NCI-H187 treated with DMSO at 0.1 percent for 48 hours (cell line): Measurements from ENCODE around the gene SRRM3.
"Not testable (repeated sequence)": the region's sequence is repeated elsewhere in the genome, so short reads cannot be mapped to it uniquely, and the experiment has no call there.

Experiments used
- DNase-seq: peaks from one replicate; lab custom pipeline; 2025; lab: John Stamatoyannopoulos, UW

The SRRM3 gene

DNA sequence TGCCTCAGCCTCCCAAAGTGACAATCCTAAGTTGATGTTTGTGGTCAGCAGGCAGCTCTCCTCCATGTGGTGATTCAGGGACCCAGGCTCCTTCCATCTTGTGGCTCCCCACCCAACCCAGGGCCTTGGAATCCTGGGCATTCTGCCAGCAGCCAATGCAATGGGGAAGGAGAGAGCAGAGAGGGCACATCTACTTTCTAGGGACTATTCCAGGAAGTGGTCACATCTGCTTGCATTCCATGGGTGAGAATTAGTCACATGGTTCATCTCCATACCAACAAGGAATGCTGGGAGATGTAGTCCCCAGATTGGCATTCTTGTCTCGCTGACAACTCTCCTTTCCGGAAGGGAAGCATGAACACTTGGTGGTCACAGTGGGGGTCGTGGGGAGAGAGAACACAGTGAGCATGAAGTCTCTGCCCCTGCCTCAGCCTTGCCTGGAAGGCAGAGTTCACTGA lies 9.9 kb upstream of the SRRM3 start:
- DNase-seq = no peak

DNA sequence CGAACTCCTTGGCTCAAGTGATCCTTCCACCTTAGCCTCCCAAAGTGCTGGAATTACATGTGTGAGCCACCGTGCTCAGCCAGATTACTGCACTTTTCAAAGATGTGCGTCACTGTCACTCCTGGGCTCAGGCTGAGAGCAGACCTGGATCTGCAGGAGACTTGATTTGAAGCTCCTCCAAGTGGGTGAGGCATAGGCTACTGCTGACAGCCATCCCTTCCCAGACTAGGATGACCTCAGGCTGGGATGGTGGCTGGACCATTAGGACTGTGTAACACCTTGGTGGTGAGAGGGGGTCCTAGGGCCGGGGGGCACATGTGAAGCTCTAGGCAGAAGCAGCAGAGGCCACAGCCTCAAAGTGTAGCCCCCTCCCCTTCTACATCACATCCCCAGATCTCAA lies 8.2 kb upstream of the SRRM3 start:
- DNase-seq = no peak

DNA sequence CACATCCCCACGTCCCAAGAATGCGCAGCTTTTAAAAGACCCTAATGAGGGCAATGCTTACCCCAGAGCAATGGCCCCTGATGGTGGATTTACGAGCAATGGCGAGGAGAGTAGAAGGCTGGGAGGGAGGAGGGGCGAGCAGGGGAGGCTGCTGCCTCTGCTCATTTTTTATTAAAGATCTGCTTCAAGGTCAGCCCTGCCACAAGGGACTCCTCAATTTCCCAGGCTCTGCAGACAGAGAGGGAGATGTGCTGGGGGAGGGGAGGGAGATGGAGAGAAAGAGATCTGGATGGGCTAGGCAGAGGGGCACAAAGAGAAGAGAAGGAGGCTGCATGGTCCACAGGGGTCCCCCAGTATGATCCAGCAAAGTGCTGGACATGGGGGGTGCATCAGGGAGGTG lies 7.8 kb upstream of the SRRM3 start:
- DNase-seq = no peak

DNA sequence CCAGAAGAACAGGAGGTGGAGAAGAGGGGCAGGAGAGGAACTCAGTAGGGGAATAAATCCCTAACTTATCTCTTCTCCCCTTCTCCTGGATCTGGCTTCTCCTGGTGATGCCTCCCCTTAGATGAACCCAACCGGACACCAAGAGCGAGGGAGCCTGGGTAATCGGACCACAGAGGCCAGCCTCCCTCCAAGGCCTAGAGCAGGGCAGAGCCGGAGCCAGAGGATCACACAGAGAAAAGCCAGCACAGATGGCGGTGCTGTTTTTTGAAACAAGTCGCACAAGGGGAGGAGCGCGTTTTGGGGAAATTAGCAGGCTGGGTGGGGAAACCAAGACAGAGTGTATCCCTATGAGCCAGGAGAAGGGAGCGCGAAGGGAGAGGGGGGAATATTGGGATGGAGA lies 4.9 kb upstream of the SRRM3 start:
- DNase-seq = no peak

DNA sequence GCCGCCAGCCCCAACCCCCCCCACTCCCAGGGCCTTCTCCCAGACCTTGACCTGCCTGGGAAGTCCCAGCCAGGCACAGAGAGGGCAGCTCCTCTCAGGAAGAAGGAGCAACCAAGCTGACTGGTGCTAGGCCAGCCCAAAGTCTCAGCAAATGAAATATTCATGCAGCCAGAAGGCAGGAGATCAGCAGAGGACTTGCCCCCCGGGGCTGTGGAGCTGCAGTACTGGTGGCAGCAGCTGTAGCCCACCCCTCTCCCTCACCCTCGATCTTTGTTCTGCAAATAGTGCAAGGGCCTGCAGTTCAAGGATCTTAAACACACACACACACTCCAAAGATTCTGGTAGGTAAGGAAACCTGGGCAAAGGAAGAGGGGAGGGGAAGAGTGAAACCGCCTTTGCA lies 3.5 kb upstream of the SRRM3 start:
- DNase-seq = no peak

DNA sequence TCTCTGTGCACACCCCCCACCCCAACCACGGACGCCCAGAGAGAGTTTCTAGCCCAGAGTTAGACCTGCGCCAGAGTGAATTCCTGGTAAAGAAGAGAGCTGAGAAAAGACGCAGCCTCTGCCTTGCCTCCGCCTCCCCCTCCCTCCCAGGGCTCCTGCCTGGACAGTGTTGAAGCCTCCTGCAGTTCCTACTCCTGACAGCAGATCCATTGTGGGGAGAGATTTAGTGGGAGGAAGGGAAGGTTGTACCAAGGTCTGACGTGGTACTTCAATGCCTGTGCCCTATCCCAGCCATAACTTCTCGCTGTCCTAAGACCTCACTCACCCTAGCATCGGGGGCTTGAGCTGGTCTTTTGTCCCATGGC lies 952 bp downstream of the SRRM3 start:
- no peak for DNase-seq

DNA sequence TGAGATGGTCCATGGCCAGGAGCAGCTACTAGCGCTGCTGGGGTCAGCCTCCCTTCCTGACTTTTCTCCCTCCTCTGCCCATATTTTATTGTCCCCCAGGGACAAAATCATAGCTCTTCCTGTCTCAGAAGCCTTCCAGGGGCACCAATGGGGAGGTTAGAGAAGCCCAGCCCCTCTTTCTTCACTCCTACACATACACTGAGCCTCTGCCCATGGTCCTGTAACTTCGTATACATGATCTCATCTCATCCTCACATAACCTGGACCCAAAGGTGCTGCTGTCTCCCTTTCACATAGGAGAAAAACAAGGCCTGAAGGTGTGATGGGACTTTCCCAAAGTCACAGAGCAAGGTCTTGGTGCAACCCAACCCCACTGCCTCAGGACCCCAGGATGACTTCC lies 2.5 kb downstream of the SRRM3 start:
- no peak for DNase-seq

DNA sequence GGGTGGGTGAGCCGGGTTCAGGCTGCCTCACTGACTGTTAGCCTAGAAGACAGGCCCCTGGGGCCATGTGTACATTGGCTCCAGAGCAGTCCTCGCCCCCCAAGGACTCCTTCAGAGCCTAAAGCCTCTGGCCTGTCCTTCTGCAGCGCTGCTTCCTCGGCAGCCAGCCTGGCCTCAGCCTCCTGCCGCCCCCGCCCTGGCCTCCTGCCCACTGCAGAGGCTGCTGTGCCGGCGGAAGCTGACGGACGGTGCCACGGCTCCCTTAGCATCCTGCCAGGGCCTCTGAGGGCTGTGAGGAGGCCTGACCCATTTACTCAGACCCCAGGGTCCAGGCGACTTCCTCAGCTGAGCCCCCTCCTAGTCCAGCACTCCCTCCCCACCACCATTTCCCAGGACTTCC lies 4.9 kb downstream of the SRRM3 start:
- DNase-seq = no peak

DNA sequence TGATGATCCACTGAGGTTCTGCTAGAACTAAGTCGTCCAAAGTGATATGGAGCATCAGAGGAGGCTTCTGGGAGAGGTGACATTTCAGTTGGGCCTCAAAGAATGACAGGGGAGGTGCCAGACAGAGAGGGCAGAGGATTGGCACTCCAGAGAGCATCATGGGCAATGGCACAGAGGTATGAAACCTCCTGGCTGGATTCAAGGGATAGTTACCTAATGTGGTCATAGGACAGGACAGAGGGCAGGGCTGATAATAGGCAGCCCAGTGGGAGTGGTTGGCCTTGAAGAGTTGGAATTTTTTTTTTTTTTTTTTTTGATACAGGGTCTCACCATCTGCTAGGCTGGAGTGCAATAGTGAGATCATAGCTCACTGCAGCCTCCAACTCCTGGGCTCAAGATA lies 7.6 kb downstream of the SRRM3 start:
- no peak for DNase-seq

DNA sequence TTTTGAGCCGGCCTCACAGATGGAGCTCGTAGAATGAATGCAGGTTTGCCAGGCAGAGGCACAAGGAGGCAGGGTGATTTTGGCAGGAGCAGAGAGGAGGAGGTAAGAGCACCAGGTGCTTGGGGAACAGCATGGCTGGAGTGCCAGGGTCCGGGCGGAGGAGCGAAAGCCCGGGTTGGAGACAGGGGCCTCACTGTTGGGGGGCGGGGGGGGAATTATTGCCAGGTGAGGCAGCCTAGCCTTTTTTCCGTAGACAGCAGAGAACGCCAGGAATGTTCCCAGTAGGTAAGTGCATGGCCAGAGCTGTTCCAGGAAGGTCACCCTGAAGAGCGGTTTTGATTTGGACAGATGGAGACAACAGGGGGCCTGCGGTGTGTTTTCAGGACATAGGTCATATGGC lies 9.5 kb downstream of the SRRM3 start:
- DNase-seq = no peak

DNA sequence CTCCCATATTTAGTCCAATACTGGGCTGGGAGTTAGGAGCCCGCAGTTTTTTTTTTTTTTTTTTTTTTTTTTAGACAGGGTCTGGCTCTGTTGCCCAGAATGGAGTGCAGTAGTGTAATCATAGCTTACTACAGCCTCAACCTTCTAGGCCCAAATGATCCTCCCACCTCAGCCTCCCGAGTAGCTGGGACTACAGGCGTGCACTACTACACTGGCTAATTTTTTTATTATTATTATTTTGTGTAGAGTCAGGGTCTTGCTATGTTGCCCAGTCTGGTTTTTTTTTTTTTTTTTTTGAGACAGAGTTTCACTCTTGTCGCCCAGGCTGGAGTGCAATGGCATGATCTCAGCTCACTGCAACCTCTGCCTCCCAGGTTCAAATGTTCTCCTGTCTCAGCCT lies 13.7 kb downstream of the SRRM3 start:
- not testable (repeated sequence) for DNase-seq

DNA sequence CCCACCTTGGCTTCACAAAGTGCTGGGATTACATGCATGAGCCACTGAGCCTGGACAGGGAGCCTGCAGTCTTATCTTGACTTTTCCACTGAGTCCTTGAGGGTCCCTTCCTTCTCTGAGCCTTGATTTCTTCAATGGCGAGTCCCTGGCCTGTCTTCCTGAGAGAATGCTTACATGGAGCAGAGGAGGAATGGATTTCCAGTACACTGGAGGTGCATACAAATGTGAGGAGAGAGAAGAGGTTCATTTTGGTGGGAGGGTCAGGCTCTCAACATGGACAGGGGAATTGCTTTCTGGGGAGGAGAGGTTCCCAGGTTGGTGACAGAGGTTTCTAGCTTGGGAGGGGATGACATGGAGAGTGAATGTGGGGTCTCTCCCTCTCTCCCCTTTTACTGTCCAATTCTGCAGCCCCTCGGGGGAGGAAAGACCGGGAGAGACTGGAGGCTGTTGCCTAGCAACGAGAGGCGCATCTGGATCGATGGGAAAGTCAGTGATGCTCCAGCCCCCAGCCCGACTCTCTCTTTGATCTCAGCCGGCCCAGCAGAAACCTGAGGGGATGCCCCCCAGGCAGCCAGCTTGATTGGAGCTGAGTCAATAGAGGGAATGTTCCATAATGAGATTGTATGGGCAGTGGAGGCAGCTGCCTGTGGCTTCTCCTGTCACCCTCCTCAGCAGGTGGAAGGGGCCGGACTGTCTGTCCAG lies 14.8 kb downstream of the SRRM3 start:
- DNase-seq = no peak

DNA sequence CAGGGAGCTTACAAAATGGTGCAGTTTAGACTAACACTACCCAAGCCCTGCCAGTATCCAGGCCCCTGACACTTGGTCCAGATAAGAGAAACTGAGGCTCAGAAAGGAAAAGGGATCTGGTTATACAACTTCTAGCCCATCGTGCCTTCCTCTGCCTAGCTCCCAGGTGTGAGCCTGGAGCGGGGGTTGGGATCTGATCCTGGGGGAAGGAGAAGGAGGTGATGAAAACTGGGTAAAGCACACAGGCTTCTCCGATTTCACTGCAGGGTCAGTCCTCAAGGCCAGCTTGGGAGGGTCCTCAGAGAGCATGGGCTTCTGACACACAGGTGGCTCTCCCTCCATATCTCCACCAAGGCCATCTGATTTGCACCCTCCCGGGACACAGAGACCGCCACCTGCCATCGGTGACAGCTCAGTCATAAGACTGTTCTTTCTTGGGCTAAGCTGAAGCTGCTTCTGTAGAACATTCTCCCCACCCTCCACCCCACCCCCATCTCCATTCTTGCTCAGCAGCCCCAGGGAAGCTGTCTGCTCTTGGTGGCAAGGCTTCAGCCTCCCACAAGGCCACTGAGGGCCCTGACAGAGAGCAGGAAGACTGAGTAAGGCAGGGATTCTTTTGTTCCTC lies 16.4 kb downstream of the SRRM3 start:
- no peak for DNase-seq

DNA sequence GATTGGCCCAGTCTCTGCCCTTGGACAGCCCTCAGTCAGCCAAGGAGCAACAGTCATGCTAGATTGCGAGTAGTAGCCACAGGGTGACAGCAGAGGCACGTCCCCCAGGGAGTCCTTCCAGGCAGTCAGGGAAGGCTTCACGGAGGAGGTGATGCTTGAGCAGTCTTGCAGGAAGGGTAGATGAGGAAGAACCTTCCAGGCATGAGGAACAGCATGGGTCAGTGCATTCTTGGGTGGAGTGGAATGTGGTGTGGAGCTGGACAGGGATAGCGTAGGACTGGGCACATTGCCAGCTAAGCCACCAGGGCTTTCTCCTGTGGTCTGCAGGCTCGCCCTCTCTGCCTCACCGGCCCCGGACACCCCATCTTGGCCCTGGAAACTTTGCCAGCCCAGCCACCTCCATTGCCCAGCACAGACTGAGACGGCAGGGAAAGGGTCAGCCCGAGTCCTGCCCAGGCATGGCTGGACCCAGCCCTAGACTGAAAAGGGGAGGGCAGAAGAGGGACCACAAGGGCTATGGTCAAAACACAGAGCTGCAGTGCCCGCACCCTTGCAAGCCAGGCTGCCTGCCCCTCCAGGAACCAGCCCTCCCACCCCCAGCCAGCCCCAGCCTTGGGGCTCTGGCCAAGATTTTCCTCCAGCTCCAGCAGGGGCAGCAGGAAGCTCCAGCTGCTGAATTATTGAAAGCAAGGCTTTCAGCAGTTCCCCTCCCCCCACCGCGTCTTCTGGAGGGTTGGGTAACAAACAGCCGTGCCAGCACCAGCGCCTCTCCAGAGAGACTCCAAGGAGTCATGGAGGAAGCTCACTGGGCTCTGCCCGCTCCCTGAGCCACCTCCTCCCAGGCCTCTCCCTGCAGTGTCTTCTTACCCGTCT lies 18.7 kb downstream of the SRRM3 start:
- DNase-seq = no peak

DNA sequence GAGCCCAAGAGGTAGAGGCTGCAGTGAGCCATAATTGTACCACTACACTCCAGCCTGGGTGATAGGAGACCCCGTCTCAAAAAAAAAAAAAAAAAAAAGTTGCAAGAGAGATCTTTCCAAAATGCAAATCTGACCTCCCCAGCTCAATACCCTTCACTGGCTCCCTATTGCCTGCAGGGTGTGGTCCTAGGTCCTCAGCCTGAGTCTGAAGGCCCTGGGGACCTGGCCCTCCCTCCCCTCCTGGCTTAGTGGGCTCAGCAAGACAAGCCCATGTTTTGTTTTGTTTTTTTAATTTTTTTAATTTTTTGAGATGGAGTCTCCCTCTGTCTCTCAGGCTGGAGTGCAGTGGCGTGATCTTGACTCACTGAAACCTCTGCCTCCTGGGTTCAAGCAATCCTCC lies 20.6 kb downstream of the SRRM3 start:
- DNase-seq = no peak

DNA sequence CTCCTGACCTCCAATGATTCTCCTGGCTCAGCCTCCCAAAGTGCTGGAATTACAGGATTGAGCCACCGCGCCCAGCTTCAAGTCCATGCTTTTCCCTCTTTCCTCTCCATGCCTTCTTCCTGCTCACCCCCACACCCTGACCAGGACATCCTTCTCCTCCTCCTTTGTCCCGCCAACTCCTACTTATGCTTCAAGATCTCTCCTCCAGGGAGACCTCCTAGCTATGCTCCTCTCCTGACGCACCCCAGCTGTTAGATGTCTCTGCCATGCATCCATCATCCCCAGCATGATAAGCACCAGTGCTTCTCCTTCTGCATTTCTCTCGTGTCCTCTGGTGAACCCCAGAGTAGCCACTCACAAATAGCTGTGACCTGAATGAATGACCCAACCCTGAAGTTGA lies 21.1 kb downstream of the SRRM3 start:
- DNase-seq = no peak

DNA sequence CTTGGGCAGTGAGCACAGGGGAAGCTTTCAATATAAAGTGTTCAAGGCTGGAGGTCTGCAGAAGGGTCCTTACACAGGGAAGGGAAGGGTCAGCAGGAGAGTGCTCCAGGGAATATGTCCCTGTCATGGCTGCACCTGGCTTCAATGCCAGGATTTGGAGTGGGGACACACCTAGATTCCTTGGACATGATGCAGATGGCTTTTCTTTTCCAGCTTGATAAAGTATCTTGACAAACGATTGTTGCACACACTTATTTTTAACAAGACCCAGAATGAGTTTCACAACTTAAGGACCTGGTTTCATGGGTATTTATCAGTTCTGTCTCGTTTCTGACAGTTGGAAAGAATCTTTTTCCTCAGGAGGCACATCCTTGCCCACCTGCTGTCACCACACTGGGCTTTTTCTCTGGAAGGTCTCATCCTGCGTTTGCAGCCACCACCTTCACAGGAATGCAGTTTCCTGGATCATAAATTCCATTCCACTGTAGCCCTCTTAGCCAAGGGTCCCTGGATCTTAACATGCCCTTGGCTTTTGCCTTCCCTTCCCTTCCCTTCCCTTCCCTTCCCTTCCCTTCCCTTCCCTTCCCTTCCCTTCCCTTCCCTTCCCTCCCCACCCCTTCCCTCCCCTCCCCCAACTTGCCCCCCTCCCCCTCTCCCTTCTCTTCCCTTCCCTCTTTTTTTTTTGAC lies 21.7 kb downstream of the SRRM3 start:
- DNase-seq = no peak

DNA sequence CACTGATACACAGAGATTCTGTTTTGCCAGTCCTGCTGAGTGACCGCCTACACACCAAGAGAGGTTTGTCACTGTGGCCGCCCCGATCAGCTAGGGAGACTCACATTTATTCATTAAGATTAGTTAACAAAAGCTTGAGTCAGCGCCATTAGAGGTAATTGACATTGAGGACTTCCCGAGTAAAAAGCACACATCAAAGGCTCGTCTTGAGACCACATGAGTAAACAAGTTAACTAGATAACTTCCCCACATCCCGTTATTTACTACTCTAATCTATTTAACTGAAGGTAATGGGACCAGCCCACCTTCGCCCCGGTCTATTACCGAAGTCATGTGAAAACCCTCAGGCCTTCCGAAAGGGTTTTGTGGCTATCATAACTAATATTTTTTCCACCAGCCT lies 23.0 kb downstream of the SRRM3 start:
- DNase-seq = no peak

DNA sequence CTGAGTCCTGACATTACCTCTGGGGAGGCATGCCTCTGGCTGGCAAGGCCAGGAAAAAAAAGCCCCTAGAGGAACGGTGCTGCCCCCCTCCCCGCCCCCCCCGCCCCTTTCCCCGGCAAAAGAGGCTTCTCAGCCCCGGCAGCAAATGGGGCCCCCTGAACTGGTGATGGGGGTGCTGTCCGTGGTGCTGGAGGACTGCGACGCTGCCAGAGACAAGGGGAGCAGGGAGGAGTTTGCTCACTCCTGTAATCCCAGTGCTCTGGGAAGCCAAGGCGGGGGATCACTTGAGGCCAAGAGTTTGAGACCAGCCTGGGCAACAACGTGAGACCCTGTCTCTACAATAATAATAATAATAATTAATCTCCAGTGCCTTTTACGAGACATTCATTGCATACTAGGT lies 23.7 kb downstream of the SRRM3 start:
- DNase-seq = no peak

DNA sequence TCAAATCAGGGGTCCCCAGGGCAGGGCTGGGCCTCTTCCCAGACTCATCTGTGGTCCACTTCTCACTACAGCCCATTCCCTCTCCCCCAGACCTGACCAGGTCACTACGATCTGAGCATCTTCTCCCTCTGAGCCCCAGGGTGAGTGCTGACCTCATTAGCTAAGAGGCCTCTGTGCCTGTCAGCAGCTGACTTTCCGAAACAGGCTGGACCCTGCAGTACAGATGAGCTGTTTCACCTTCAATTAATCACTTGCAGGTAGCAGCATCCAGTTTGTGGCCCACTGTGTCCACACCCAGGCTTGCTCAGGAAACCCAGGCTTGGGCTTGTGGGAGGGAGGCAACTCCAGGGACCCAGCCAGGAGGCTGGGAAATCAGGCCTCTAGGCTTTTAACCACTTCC lies 24.3 kb downstream of the SRRM3 start:
- DNase-seq = no peak

DNA sequence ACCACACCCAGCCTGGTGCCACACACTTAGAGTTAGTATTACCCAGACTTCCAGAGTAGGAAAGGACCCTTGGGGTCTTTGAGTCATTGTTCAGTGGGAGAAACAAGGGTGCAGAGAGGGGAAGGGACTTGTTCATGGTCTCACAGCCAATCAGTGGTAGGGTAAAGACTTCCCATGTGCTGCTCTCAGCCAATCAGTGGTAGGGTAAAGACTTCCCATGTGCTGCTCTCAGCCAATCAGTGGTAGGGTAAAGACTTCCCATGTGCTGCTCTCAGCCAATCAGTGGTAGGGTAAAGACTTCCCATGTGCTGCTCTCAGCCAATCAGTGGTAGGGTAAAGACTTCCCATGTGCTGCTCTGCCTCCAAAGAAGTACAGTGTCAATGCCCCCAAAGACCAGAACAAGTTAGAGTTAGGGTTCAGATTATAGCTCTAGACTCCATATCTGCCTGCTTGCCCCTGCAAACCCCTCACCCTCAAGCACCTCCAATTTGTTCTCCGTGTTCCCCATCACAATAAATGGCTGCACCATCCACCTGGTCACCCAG lies 25.3 kb downstream of the SRRM3 start:
- DNase-seq = not testable (repeated sequence)

DNA sequence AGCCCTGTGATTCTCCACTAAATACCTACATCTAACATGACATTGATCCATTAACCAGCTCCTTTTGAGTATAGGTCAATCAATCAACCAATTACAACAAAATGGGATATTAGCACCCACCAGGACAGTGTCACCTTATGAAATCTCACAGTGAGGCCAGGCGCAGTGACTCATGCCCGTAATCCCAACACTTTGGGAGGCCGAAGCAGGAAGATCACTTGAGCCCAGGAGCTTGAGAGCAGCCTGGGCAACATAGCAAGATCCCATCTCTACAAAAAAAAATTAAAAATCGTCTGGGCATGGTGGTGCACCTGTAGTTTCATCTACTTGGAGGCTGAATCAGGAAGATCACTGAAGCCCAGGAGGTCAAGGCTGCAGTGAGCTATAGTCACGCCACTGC lies 28.5 kb downstream of the SRRM3 start:
- no peak for DNase-seq
